ENCODE data around the gene ZNF385D.
"Not testable (repeated sequence)": the region's sequence is repeated elsewhere in the genome, so short reads cannot be mapped to it uniquely, and the experiment has no call there.

ZNF385D gene

GRCh38 chr3:21505711-21506460 is 245.1 kb downstream of the ZNF385D start:
- no peak for DNase-seq

GRCh38 chr3:21502656-21503055 is 248.4 kb downstream of the ZNF385D start:
- DNase-seq, result no peak

GRCh38 chr3:21500834-21501233 is 250.2 kb downstream of the ZNF385D start:
- DNase-seq, result no peak

- not testable (repeated sequence) for DNase-seq
Observed at GRCh38 chr3:21490671-21491070, 260.3 kb downstream of the ZNF385D start.

GRCh38 chr3:21487520-21487919 is 263.5 kb downstream of the ZNF385D start:
- no peak for DNase-seq

- not testable (repeated sequence) for DNase-seq
Observed at GRCh38 chr3:21486024-21486935, 264.7 kb downstream of the ZNF385D start.

- no peak for DNase-seq
Observed at GRCh38 chr3:21484828-21485144, 266.2 kb downstream of the ZNF385D start.

- DNase-seq, result peak; percentile 10
Observed at GRCh38 chr3:21484057-21484827, 266.8 kb downstream of the ZNF385D start.

- no peak for DNase-seq
Observed at GRCh38 chr3:21481991-21482390, 269.0 kb downstream of the ZNF385D start.

- no peak for DNase-seq
Observed at GRCh38 chr3:21477541-21478288, 273.3 kb downstream of the ZNF385D start.

- no peak for DNase-seq
Observed at GRCh38 chr3:21466476-21466875, 284.5 kb downstream of the ZNF385D start.

GRCh38 chr3:21464746-21465145 is 286.3 kb downstream of the ZNF385D start:
- DNase-seq, result no peak

- DNase-seq, result no peak
Observed at GRCh38 chr3:21463319-21463718, 287.7 kb downstream of the ZNF385D start.

- no peak for DNase-seq
Observed at GRCh38 chr3:21462141-21462540, 288.9 kb downstream of the ZNF385D start.

GRCh38 chr3:21457084-21457483 is 293.9 kb downstream of the ZNF385D start:
- no peak for DNase-seq

GRCh38 chr3:21449738-21450137 is 301.3 kb downstream of the ZNF385D start:
- no peak for DNase-seq

GRCh38 chr3:21447476-21448151 is 303.4 kb downstream of the ZNF385D start:
- DNase-seq, result no peak

GRCh38 chr3:21446945-21447475 is 304.0 kb downstream of the ZNF385D start:
- DNase-seq, result no peak

GRCh38 chr3:21446027-21446426 is 305.0 kb downstream of the ZNF385D start:
- no peak for DNase-seq

GRCh38 chr3:21441821-21442220 is 309.2 kb downstream of the ZNF385D start:
- DNase-seq, result no peak

GRCh38 chr3:21436835-21437234 is 314.2 kb downstream of the ZNF385D start:
- DNase-seq, result no peak

GRCh38 chr3:21435871-21436270 is 315.1 kb downstream of the ZNF385D start:
- no peak for DNase-seq
